PC-9 (cell line): Measurements from ENCODE around the gene EDA2R.

Experiments
- CTCF ChIP-seq: fragments of 200-600 bp; sonication (generic); conservative IDR thresholded peaks from 2 replicates; pipeline ENCODE4 v1.6.1; 2017; ENCODE audit warnings: mixed run types, antibody characterized with exemption, mild to moderate bottlenecking, moderate library complexity
- EZH2 ChIP-seq: fragments of 200-600 bp; sonication (generic); IDR thresholded peaks from 2 replicates; pipeline ENCODE4 v1.8.0; 2017; ENCODE audit warnings: antibody characterized with exemption, low read depth

GRCh38 chrX:66579219-66579618 lies 59.7 kb downstream of the EDA2R start:
- TF ChIP-seq CTCF (no peak), EZH2 (no peak)
